Measurements from ENCODE around the gene NDST1. TPM values are rescaled to one million over a fixed set of nuclear protein-coding genes. Genes with fewer than 3 reads are reported as not detected.

NDST1 gene
- total RNA-seq, 4 donors from 2014 or later: 68.8 to 104 (median 96.4) TPM

GRCh38 chr5:150464554-150465012, 43.3 kb upstream of the NDST1 start:
- DNase-seq: no peak
- in situ Hi-C loops (cut with MboI; ENCODE audit: low pct_ligation_motif_present in 1 of 4, low pct_unique_long_range_greater_than_20kb in 1 of 4, low sequenced_read_pairs in 3 of 4): loop anchor here in 3 of 4 donors (10.0 to 25.0 kb wide), 2 partner anchors 80 to 198 kb away; partner anchors contain the start of gene MYOZ3 (in 3 of the 3)

GRCh38 chr5:150465927-150466326, 42.0 kb upstream of the NDST1 start:
- intact Hi-C loops (cut with DNase I; ENCODE audit: low total_unique reads): no loop called here
- no peak for TF ChIP-seq EP300 (IDR thresholded peaks at IDR 0.05; ENCODE audit: low read depth)
- TF ChIP-seq POLR2A (IDR thresholded peaks at IDR 0.05): no peak
- TF ChIP-seq POLR2AphosphoS5 (IDR thresholded peaks at IDR 0.05): no peak
- TF ChIP-seq CTCF (IDR thresholded peaks at IDR 0.05): no peak
- Histone ChIP-seq H3K4me3 (no peak overlapping the region), H3K27ac (peak overlapping the region in 1 of 4 donors; percentile 46), H3K27me3 (no peaks in the 10 kb centered on the region), H3K9me3 (no peaks in the 10 kb centered on the region), H3K4me1 (peaks cover 0 to 2% (median 0%) of the 10 kb centered on the region in 4 donors), H3K36me3 (no peaks in the 10 kb centered on the region)
- 67 to 71% methylated on average over 4 to 8 of the region's 8 CpGs for WGBS, 2 donors (ENCODE audit: low coverage in 1 of 2)
- DNase-seq: no peak
- in situ Hi-C loops (cut with MboI; ENCODE audit: low pct_ligation_motif_present in 1 of 4, low pct_unique_long_range_greater_than_20kb in 1 of 4, low sequenced_read_pairs in 3 of 4): loop anchor here in 3 of 4 donors (10.0 to 25.0 kb wide), 2 partner anchors 79 to 196 kb away; partner anchors contain the start of gene MYOZ3 (in 3 of the 3)

More at GRCh38 chr5:150464554-150465012, 43.3 kb upstream of the NDST1 start:
- Histone ChIP-seq H3K9me3 (no peaks in the 10 kb centered on the region), H3K27me3 (no peaks in the 10 kb centered on the region), H3K27ac (peak overlapping the region in 3 of 4 donors; percentile 30 to 55 (median 46)), H3K4me3 (no peak overlapping the region), H3K4me1 (peaks cover 0 to 5% (median 0%) of the 10 kb centered on the region in 4 donors), H3K36me3 (no peaks in the 10 kb centered on the region)
- 71% methylated on average over 6 of the region's 6 CpGs; no CpG with 5 or more reads in 1 of the 2 donors for WGBS, 2 donors (ENCODE audit: low coverage in 1 of 2)
- intact Hi-C loops (cut with DNase I; ENCODE audit: low total_unique reads): no loop called here
- TF ChIP-seq CTCF (IDR thresholded peaks at IDR 0.05): no peak
- no peak for TF ChIP-seq POLR2AphosphoS5 (IDR thresholded peaks at IDR 0.05)
- no peak for TF ChIP-seq POLR2A (IDR thresholded peaks at IDR 0.05)
- TF ChIP-seq EP300 (IDR thresholded peaks at IDR 0.05; ENCODE audit: low read depth): no peak

GRCh38 chr5:150468206-150468605, 39.7 kb upstream of the NDST1 start:
- no peak for TF ChIP-seq POLR2AphosphoS5 (IDR thresholded peaks at IDR 0.05)
- TF ChIP-seq EP300 (IDR thresholded peaks at IDR 0.05; ENCODE audit: low read depth): no peak
- TF ChIP-seq POLR2A (IDR thresholded peaks at IDR 0.05): no peak
- no peak for TF ChIP-seq CTCF (IDR thresholded peaks at IDR 0.05)
- DNase-seq: no peak
- in situ Hi-C loops (cut with MboI; ENCODE audit: low pct_ligation_motif_present in 1 of 4, low pct_unique_long_range_greater_than_20kb in 1 of 4, low sequenced_read_pairs in 3 of 4): loop anchor here in 3 of 4 donors (10.0 to 25.0 kb wide), 2 partner anchors 77 to 194 kb away; partner anchors contain the start of gene MYOZ3 (in 3 of the 3)
- WGBS, 2 donors (ENCODE audit: low coverage in 1 of 2): 94% methylated on average over 4 of the region's 4 CpGs; no CpG with 5 or more reads in 1 of the 2 donors
- Histone ChIP-seq H3K9me3 (no peaks in the 10 kb centered on the region), H3K27ac (no peak overlapping the region), H3K4me3 (no peak overlapping the region), H3K36me3 (no peaks in the 10 kb centered on the region), H3K27me3 (no peaks in the 10 kb centered on the region), H3K4me1 (peaks cover 0 to 2% (median 0%) of the 10 kb centered on the region in 4 donors)
- intact Hi-C loops (cut with DNase I; ENCODE audit: low total_unique reads): no loop called here

GRCh38 chr5:150469718-150470469, 38.0 kb upstream of the NDST1 start:
- intact Hi-C loops (cut with DNase I; ENCODE audit: low total_unique reads) (no loop called here), in situ Hi-C loops (cut with MboI; ENCODE audit: low pct_ligation_motif_present in 1 of 4, low pct_unique_long_range_greater_than_20kb in 1 of 4, low sequenced_read_pairs in 3 of 4) (loop anchor here in 3 of 4 donors (10.0 to 25.0 kb wide), 2 partner anchors 75 to 192 kb away; partner anchors contain the start of gene MYOZ3 (in 3 of the 3))
- Histone ChIP-seq H3K9me3 (no peaks in the 10 kb centered on the region), H3K4me3 (no peak overlapping the region), H3K4me1 (peaks cover 0 to 2% (median 0%) of the 10 kb centered on the region in 4 donors), H3K36me3 (no peaks in the 10 kb centered on the region), H3K27ac (no peak overlapping the region), H3K27me3 (no peaks in the 10 kb centered on the region)
- WGBS, 2 donors (ENCODE audit: low coverage in 1 of 2): 63 to 71% methylated on average over 6 of the region's 6 CpGs
- no peak for DNase-seq
- TF ChIP-seq POLR2AphosphoS5 (IDR thresholded peaks at IDR 0.05) (peak in 1 of 3 donors; percentile 32), EP300 (IDR thresholded peaks at IDR 0.05; ENCODE audit: low read depth) (no peak)

Data from transverse colon (tissue), 4 donors.